B cell (primary cell): ENCODE measurements around the gene C18orf63.

Experiments used
- EZH2 ChIP-seq: IDR thresholded peaks from 2 replicates; pipeline ENCODE4 v1.6.1; 2012; ENCODE audit warnings: borderline replicate concordance, low read depth, mild to moderate bottlenecking, moderate library complexity, low read length; ENCODE audit not compliant: insufficient read depth, poor library complexity, severe bottlenecking
- TF ChIP-seq, protein P1 (sequence below): fragments of 200-600 bp; IDR thresholded peaks from one replicate; pipeline ENCODE4 v1.8.0; 2022; ENCODE audit warnings: antibody characterized with exemption, mild to moderate bottlenecking

- TF ChIP-seq, protein P1, sequence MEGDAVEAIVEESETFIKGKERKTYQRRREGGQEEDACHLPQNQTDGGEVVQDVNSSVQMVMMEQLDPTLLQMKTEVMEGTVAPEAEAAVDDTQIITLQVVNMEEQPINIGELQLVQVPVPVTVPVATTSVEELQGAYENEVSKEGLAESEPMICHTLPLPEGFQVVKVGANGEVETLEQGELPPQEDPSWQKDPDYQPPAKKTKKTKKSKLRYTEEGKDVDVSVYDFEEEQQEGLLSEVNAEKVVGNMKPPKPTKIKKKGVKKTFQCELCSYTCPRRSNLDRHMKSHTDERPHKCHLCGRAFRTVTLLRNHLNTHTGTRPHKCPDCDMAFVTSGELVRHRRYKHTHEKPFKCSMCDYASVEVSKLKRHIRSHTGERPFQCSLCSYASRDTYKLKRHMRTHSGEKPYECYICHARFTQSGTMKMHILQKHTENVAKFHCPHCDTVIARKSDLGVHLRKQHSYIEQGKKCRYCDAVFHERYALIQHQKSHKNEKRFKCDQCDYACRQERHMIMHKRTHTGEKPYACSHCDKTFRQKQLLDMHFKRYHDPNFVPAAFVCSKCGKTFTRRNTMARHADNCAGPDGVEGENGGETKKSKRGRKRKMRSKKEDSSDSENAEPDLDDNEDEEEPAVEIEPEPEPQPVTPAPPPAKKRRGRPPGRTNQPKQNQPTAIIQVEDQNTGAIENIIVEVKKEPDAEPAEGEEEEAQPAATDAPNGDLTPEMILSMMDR: no peak
- no peak for TF ChIP-seq EZH2
These were observed 38.3 kb upstream of the C18orf63 start for GRCh38 chr18:74277296-74277695.
